ENCODE results near the gene CD1C. TPM values are rescaled to one million over a fixed set of nuclear protein-coding genes. Genes with fewer than 3 reads are reported as not detected.

CD1C gene
- not detected in 2 replicates for polyA plus RNA-seq (2011; rRNA removed)
- polyA plus RNA-seq (2012; cell fraction: cytosol; rRNA removed): not detected in 2 replicates
- polyA plus RNA-seq (2012; cell fraction: nucleus; rRNA removed): not detected in 2 replicates
- not detected in 3 replicates for polyA plus RNA-seq (2017; fragmentation: RNase III; extraction: RNeasy Plus Mini Kit Qiagen cat#74134 plus additional on column Dnase treatment)
- polyA minus RNA-seq (2011; rRNA and poly(A)+ RNA removed): not detected in 2 replicates

- ATAC-seq: no peak
- TF ChIP-seq POLR2AphosphoS2 (conservative IDR thresholded peaks at IDR 0.05; ENCODE audit: low read length): no peak
- TF ChIP-seq CEBPB (IDR thresholded peaks at IDR 0.05): no peak
- Histone ChIP-seq H3K9me3 (no peaks in the 10 kb centered on the region), H3K4me1 (no peaks in the 10 kb centered on the region), H3K4me2 (no peak within 1 kb of the TSS), H3K27ac (no peak within 1 kb of the TSS), H3K4me3 (no peak within 1 kb of the TSS)
- no peak for FAIRE-seq
- ChIA-PET POLR2A (no interaction called here), CTCF (no interaction called here)
- no peak for DNase-seq (ENCODE audit: low read depth in 1 of 2, low spot score in 1 of 2)
- 4% methylated on average over 4 of the region's 4 CpGs for WGBS (ENCODE audit: missing lambda C conversion rate)
Observed at GRCh38 chr1:158289811-158290210, at the start of gene CD1C. Gene CD1C (plus strand): TSS chr1:158289923. CDS start chr1:158290065, 142 bp downstream.

- ChIA-PET CTCF (no interaction called here), POLR2A (no interaction called here)
- 64% methylated on average over 7 of the region's 7 CpGs for WGBS (ENCODE audit: missing lambda C conversion rate)
- Histone ChIP-seq H3K27ac (no peak overlapping the region), H3K4me1 (no peaks in the 10 kb centered on the region), H3K4me2 (no peak overlapping the region), H3K4me3 (no peak overlapping the region), H3K9me3 (no peaks in the 10 kb centered on the region)
- no peak for ATAC-seq
- TF ChIP-seq ELK1 (IDR thresholded peaks at IDR 0.05; ENCODE audit: low read depth, low read length) (no peak), EP300 (IDR thresholded peaks at IDR 0.05) (no peak), MAZ (IDR thresholded peaks at IDR 0.05; ENCODE audit: borderline replicate concordance, low read depth, low read length) (no peak), ZC3H11A (IDR thresholded peaks at IDR 0.05) (no peak), CBX8 (IDR thresholded peaks at IDR 0.05) (no peak)
- no peak for DNase-seq (ENCODE audit: low read depth in 1 of 2, low spot score in 1 of 2)
- no peak for FAIRE-seq
Observed at GRCh38 chr1:158246650-158247049, 43.1 kb upstream of the CD1C start.

- no peak overlapping the region for H3K4me3 ChIP-seq
- ATAC-seq (no peak), FAIRE-seq (no peak), DNase-seq (ENCODE audit: low read depth in 1 of 2, low spot score in 1 of 2) (no peak)
- no peak overlapping the region for H3K4me2 ChIP-seq
- POLR2A ChIA-PET: no interaction called here
- CTCF ChIA-PET: interaction anchor here (0.8 kb wide), 1 partner anchor 9 kb away, joined by 3 read pairs; no protein-coding TSS in a partner anchor
- TF ChIP-seq MYC (IDR thresholded peaks at IDR 0.05; ENCODE audit: borderline replicate concordance, low read length): no peak
- no peak for TF ChIP-seq NFE2L2 (conservative IDR thresholded peaks at IDR 0.05; ENCODE audit: low read length)
- TF ChIP-seq FOXS1 (CRISPR knock-in tag; IDR thresholded peaks at IDR 0.05): no peak
- no peak for TF ChIP-seq KDM1A (IDR thresholded peaks at IDR 0.05; ENCODE audit: low read depth)
- TF ChIP-seq FOSB (CRISPR knock-in tag; IDR thresholded peaks at IDR 0.05): no peak
- no peak for TF ChIP-seq ELK1 (IDR thresholded peaks at IDR 0.05; ENCODE audit: low read depth, low read length)
- TF ChIP-seq TFCP2L1 (CRISPR knock-in tag; IDR thresholded peaks at IDR 0.05): no peak
- TF ChIP-seq, protein P1, sequence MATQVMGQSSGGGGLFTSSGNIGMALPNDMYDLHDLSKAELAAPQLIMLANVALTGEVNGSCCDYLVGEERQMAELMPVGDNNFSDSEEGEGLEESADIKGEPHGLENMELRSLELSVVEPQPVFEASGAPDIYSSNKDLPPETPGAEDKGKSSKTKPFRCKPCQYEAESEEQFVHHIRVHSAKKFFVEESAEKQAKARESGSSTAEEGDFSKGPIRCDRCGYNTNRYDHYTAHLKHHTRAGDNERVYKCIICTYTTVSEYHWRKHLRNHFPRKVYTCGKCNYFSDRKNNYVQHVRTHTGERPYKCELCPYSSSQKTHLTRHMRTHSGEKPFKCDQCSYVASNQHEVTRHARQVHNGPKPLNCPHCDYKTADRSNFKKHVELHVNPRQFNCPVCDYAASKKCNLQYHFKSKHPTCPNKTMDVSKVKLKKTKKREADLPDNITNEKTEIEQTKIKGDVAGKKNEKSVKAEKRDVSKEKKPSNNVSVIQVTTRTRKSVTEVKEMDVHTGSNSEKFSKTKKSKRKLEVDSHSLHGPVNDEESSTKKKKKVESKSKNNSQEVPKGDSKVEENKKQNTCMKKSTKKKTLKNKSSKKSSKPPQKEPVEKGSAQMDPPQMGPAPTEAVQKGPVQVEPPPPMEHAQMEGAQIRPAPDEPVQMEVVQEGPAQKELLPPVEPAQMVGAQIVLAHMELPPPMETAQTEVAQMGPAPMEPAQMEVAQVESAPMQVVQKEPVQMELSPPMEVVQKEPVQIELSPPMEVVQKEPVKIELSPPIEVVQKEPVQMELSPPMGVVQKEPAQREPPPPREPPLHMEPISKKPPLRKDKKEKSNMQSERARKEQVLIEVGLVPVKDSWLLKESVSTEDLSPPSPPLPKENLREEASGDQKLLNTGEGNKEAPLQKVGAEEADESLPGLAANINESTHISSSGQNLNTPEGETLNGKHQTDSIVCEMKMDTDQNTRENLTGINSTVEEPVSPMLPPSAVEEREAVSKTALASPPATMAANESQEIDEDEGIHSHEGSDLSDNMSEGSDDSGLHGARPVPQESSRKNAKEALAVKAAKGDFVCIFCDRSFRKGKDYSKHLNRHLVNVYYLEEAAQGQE (IDR thresholded peaks at IDR 0.05): no peak
- no peak for TF ChIP-seq HOXA7 (CRISPR knock-in tag; IDR thresholded peaks at IDR 0.05)
- no peak for TF ChIP-seq RFX5 (IDR thresholded peaks at IDR 0.05)
- no peak for TF ChIP-seq MAZ (IDR thresholded peaks at IDR 0.05; ENCODE audit: borderline replicate concordance, low read depth, low read length)
- no peak for TF ChIP-seq EP300 (IDR thresholded peaks at IDR 0.05)
- no peak for TF ChIP-seq HEYL (CRISPR knock-in tag; IDR thresholded peaks at IDR 0.05)
- TF ChIP-seq HES2 (IDR thresholded peaks at IDR 0.05): no peak
- TF ChIP-seq, protein P2, sequence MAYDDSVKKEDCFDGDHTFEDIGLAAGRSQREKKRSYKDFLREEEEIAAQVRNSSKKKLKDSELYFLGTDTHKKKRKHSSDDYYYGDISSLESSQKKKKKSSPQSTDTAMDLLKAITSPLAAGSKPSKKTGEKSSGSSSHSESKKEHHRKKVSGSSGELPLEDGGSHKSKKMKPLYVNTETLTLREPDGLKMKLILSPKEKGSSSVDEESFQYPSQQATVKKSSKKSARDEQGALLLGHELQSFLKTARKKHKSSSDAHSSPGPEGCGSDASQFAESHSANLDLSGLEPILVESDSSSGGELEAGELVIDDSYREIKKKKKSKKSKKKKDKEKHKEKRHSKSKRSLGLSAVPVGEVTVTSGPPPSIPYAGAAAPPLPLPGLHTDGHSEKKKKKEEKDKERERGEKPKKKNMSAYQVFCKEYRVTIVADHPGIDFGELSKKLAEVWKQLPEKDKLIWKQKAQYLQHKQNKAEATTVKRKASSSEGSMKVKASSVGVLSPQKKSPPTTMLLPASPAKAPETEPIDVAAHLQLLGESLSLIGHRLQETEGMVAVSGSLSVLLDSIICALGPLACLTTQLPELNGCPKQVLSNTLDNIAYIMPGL (CRISPR knock-in tag; IDR thresholded peaks at IDR 0.05; ENCODE audit: borderline replicate concordance): no peak
- TF ChIP-seq E2F6 (IDR thresholded peaks at IDR 0.05; ENCODE audit: borderline replicate concordance, low read depth): no peak
- no peak for TF ChIP-seq EHF (CRISPR knock-in tag; IDR thresholded peaks at IDR 0.05)
- no peak for TF ChIP-seq EHMT2 (IDR thresholded peaks at IDR 0.05; ENCODE audit: low read depth)
- TF ChIP-seq USF2 (IDR thresholded peaks at IDR 0.05): no peak
- 15% methylated on average over 3 of the region's 3 CpGs for WGBS (ENCODE audit: missing lambda C conversion rate)
- H3K27ac ChIP-seq: no peak overlapping the region
- no peaks in the 10 kb centered on the region for H3K4me1 ChIP-seq
- H3K9me3 ChIP-seq: no peaks in the 10 kb centered on the region
Observed at GRCh38 chr1:158248118-158248517, 41.6 kb upstream of the CD1C start.

Measured in A549 (cell line).